SK-N-MC (cell line): ENCODE results near the gene NRXN3.

Experiments
- EZH2 ChIP-seq: fragments of 200-600 bp; sonication (generic); IDR thresholded peaks from one replicate; pipeline ENCODE4 v1.6.1; 2017; ENCODE audit warnings: antibody characterized with exemption
- FOXP2 ChIP-seq: optimal IDR thresholded peaks from 2 replicates; pipeline ENCODE3; 2011; ENCODE audit warnings: mild to moderate bottlenecking, moderate library complexity; ENCODE audit not compliant: insufficient read depth; ENCODE audit errors: extremely low read length, control extremely low read depth
- POLR2AphosphoS5 ChIP-seq: IDR thresholded peaks from 2 replicates; pipeline ENCODE4 v1.6.1; 2012; ENCODE audit warnings: mild to moderate bottlenecking, low read depth, low read length, borderline replicate concordance

- no peak for TF ChIP-seq POLR2AphosphoS5
- TF ChIP-seq EZH2: no peak
- TF ChIP-seq FOXP2: no peak
These were observed 5.8 kb upstream of the NRXN3 start for GRCh38 chr14:78164226-78164853.
